Chondrocyte (in vitro differentiated cells): ENCODE data around the gene PODXL. TPM values are rescaled to one million over a fixed set of nuclear protein-coding genes. Genes with fewer than 3 reads are reported as not detected.
A peak's percentile ranks its signal among the peaks of the same experiment; 100 is the strongest.

Source experiments
- DNase-seq: peaks from one replicate; pipeline ENCODE4 v3.0.0; 2021; ENCODE audit warnings: mixed read lengths, low spot score
- H3K27ac Mint-ChIP-seq: one replicate; pipeline ENCODE4 v1.8.0; 2021; ENCODE audit warnings: mild to moderate bottlenecking, moderate library complexity, mixed read lengths; ENCODE audit not compliant: unreplicated experiment
- H3K27me3 Mint-ChIP-seq: 2 replicates; pipeline ENCODE4 v1.8.0; 2021; ENCODE audit warnings: low read depth, mixed read lengths
- H3K36me3 Mint-ChIP-seq: 2 replicates; pipeline ENCODE4 v1.8.0; 2021; ENCODE audit warnings: low read depth, mixed read lengths
- H3K4me1 Mint-ChIP-seq: 2 replicates; pipeline ENCODE4 v1.8.0; 2021; ENCODE audit warnings: low read depth, mild to moderate bottlenecking, mixed read lengths
- H3K4me3 Mint-ChIP-seq: one replicate; pipeline ENCODE4 v1.8.0; 2021; ENCODE audit warnings: mild to moderate bottlenecking, moderate library complexity, mixed read lengths; ENCODE audit not compliant: unreplicated experiment
- H3K9me3 Mint-ChIP-seq: 2 replicates; pipeline ENCODE4 v1.8.0; 2021; ENCODE audit warnings: low read depth, mixed read lengths
- total RNA-seq: library from RNA; stranded (reverse); gene quantifications from 3 replicates; pipeline ENCODE4 v1.2.1, GENCODE V29; 2021
- TF ChIP-seq, protein P1 (sequence below): fragments of 200-600 bp; sonication (generic); IDR thresholded peaks from 2 replicates; pipeline ENCODE4 v1.5.0; 2021; ENCODE audit warnings: antibody characterized with exemption, mild to moderate bottlenecking, moderate library complexity

PODXL gene
- total RNA-seq, 1 donor from 2014 or later = 14.0 TPM

DNA sequence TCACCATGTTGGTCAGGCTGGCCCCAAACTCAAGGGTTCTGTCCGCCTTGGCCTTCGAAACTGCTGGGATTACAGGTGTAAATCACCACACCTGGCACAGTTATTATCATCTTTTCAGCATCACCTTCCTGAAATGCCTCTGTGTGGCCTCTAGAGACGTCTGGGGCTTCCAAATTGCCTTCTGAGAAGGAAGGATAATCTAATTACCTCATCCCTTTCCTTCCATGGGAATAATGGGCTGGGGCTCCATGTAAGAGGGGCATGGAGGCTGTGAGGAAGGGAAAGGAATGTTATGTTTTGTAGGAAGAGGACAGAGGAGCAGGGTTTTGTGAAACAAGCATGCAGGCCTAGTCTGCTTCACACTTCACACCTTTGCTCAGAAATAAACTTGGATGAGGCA lies 22.2 kb upstream of the PODXL start:
- no peak for DNase-seq
- Mint-ChIP-seq H3K27me3 (no peaks in the 10 kb centered on the region), H3K36me3 (no peaks in the 10 kb centered on the region), H3K9me3 (no peaks in the 10 kb centered on the region), H3K4me3 (no peak overlapping the region), H3K27ac (peak overlapping the region; percentile 25), H3K4me1 (peaks cover 23% of the 10 kb centered on the region)
- TF ChIP-seq, protein P1, sequence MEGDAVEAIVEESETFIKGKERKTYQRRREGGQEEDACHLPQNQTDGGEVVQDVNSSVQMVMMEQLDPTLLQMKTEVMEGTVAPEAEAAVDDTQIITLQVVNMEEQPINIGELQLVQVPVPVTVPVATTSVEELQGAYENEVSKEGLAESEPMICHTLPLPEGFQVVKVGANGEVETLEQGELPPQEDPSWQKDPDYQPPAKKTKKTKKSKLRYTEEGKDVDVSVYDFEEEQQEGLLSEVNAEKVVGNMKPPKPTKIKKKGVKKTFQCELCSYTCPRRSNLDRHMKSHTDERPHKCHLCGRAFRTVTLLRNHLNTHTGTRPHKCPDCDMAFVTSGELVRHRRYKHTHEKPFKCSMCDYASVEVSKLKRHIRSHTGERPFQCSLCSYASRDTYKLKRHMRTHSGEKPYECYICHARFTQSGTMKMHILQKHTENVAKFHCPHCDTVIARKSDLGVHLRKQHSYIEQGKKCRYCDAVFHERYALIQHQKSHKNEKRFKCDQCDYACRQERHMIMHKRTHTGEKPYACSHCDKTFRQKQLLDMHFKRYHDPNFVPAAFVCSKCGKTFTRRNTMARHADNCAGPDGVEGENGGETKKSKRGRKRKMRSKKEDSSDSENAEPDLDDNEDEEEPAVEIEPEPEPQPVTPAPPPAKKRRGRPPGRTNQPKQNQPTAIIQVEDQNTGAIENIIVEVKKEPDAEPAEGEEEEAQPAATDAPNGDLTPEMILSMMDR = no peak

DNA sequence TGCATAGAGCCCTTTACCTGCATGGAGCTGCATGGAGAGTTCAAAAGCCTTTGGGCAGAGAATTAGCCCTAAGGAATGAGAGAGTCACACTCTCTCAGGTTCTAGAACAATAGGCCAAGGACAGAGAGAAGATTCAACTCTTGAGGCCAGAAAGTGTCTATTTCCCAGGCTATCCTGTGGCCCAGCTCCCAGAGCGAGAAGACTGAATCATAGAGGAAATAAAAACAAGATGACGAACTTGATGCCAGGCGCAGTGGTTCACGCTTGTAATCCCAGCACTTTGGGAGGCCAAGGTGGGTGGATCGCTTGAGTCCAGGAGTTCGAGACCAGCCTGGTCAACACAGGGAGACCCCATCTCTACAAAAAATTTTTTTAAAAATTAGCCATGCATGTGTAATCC lies 18.3 kb upstream of the PODXL start:
- no peak for DNase-seq
- Mint-ChIP-seq H3K27ac (no peak overlapping the region), H3K4me1 (no peaks in the 10 kb centered on the region), H3K4me3 (no peak overlapping the region), H3K27me3 (peaks cover 3% of the 10 kb centered on the region), H3K9me3 (no peaks in the 10 kb centered on the region), H3K36me3 (no peaks in the 10 kb centered on the region)
- TF ChIP-seq, protein P1 = no peak

DNA sequence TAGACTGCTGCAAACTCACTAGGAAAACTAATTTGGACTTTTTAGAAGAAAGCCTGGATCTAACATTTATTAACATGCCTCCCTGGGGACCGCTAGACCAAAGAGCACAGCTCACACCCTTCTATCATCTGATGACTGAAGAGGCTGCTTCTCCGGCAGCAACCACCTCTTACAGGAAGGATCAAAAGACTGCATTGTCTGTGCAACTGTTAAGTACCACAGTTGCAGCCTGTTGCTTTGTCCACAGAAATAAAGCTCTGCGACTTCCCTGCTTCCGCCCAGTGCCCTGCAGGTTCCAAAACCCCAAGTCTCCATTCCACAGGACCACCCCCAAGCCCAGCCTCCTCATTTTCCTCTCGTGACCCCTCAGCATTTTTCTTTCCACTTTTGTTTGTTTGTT lies 14.0 kb upstream of the PODXL start:
- DNase-seq = no peak
- H3K9me3 Mint-ChIP-seq = no peaks in the 10 kb centered on the region
- no peak overlapping the region for H3K27ac Mint-ChIP-seq
- peaks cover 9% of the 10 kb centered on the region for H3K27me3 Mint-ChIP-seq
- H3K4me1 Mint-ChIP-seq = no peaks in the 10 kb centered on the region
- TF ChIP-seq, protein P1 = no peak
- peaks cover 2% of the 10 kb centered on the region for H3K36me3 Mint-ChIP-seq
- H3K4me3 Mint-ChIP-seq = no peak overlapping the region

DNA sequence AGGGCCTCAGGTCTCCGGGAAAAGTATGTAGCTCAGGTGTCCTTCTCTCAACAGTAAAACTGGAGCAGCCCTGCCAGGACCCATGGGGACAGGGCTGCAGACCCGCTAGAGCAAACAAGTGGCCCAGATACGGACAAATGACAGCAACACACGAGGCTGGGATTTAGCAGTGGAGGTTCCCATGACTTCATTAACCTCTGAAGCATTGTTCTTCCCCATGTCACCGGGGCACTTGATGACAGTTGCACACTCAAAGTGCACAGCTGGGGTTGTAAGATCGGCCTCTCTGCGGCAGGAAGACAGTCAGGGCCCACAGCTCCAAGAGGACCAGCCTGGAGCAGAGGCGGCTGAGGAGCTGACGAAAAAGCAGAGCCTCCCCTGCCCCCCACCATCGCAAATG lies 12.5 kb upstream of the PODXL start:
- H3K27ac Mint-ChIP-seq = no peak overlapping the region
- no peaks in the 10 kb centered on the region for H3K9me3 Mint-ChIP-seq
- no peaks in the 10 kb centered on the region for H3K4me1 Mint-ChIP-seq
- peaks cover 9% of the 10 kb centered on the region for H3K27me3 Mint-ChIP-seq
- no peak for DNase-seq
- H3K4me3 Mint-ChIP-seq = no peak overlapping the region
- H3K36me3 Mint-ChIP-seq = peaks cover 2% of the 10 kb centered on the region
- TF ChIP-seq, protein P1 = no peak

DNA sequence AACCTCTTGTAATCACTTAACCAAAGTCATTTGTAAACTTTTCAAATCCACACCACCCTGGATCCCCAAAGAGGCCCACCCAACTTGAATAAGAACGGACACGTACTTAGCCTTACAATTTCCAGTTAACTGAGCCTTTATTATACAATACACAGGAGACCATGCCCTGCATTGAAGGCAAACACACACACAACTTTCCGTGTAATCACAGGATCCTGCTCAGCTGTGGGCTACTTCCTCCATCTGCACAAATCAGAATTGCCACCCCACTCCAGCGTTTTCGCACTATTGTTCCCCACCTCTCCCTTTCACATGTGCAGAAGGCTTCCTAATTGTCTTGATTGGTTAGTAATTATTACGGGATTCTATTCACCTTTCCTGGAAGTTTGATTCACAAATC lies 12.1 kb upstream of the PODXL start:
- TF ChIP-seq, protein P1 = no peak
- Mint-ChIP-seq H3K4me1 (no peaks in the 10 kb centered on the region), H3K4me3 (no peak overlapping the region), H3K9me3 (no peaks in the 10 kb centered on the region), H3K27ac (no peak overlapping the region), H3K27me3 (peaks cover 9% of the 10 kb centered on the region), H3K36me3 (peaks cover 2% of the 10 kb centered on the region)
- no peak for DNase-seq
